IMR-90 (cell line): Measurements from ENCODE around the gene NABP1. TPM values are rescaled to one million over a fixed set of nuclear protein-coding genes. Genes with fewer than 3 reads are reported as not detected.

ENCODE experiments used
- ATAC-seq: fragments of 200-7000 bp; cut with Tn5 transposase; 2 replicates; pipeline ENCODE4 v1.9.1; 2020; ENCODE audit warnings: low read depth, mild to moderate bottlenecking, moderate library complexity
- BruUV-seq: library from RNA; stranded (reverse); fragments of 400-500 nt; replicated peaks from 2 replicates; lab custom pipeline; 2021; lab: Mats Ljungman, UMichigan
- CTCF ChIA-PET: fragments of 300-600 bp; formaldehyde crosslinking; extraction: SDS; loops from one replicate; lab custom pipeline; 2021; ENCODE audit warnings: antibody characterized with exemption; lab: Yijun Ruan, JAX
- POLR2A ChIA-PET: fragments of 300-600 bp; sonication (Branson Sonifier 250); formaldehyde crosslinking; loops from one replicate; lab custom pipeline; 2022; ENCODE audit warnings: antibody characterized with exemption; ENCODE audit not compliant: unreplicated experiment; lab: Charles Lee
- DNase-seq: peaks from one replicate; pipeline ENCODE4 v3.0.0; 2013
- H2AFZ ChIP-seq: replicated peaks from 2 replicates; pipeline ENCODE3; 2013; ENCODE audit warnings: low read length, mild to moderate bottlenecking; ENCODE audit not compliant: poor library complexity
- H2AK5ac ChIP-seq: 2 replicates; pipeline ENCODE4 v1.6.1; 2013; ENCODE audit warnings: low read depth, low read length, inconsistent platforms
- H2AK9ac ChIP-seq: replicated peaks from 2 replicates; pipeline ENCODE3; 2013; ENCODE audit warnings: mild to moderate bottlenecking, low read depth, low read length, moderate library complexity; ENCODE audit not compliant: poor library complexity
- H2BK120ac ChIP-seq: 2 replicates; pipeline ENCODE4 v1.6.1; 2013; ENCODE audit warnings: low read depth, low read length, inconsistent platforms
- H2BK15ac ChIP-seq: 3 replicates; pipeline ENCODE4 v1.6.1; 2013; ENCODE audit warnings: low read depth, low read length, inconsistent platforms
- H2BK20ac ChIP-seq: 2 replicates; pipeline ENCODE4 v1.6.1; 2013; ENCODE audit warnings: low read depth, mild to moderate bottlenecking, inconsistent platforms, low read length, moderate library complexity
- H2BK5ac ChIP-seq: 2 replicates; pipeline ENCODE4 v1.6.1; 2013; ENCODE audit warnings: mild to moderate bottlenecking, low read depth, low read length, inconsistent platforms; ENCODE audit not compliant: poor library complexity, severe bottlenecking
- H3K14ac ChIP-seq: replicated peaks from 2 replicates; pipeline ENCODE4 v1.6.1; 2013; ENCODE audit warnings: low read depth, low read length, inconsistent platforms
- H3K18ac ChIP-seq: 2 replicates; pipeline ENCODE4 v1.6.1; 2013; ENCODE audit warnings: low read depth, low read length, control low read depth
- H3K23ac ChIP-seq: 2 replicates; pipeline ENCODE4 v1.6.1; 2013; ENCODE audit warnings: low read depth, low read length, inconsistent platforms
- H3K27ac ChIP-seq: 2 replicates; pipeline ENCODE4 v1.5.1; 2013; ENCODE audit warnings: mild to moderate bottlenecking, control low read depth, low read length; ENCODE audit not compliant: insufficient read depth
- H3K27me3 ChIP-seq: 2 replicates; pipeline ENCODE4 v1.6.1; 2013; ENCODE audit warnings: low read length; ENCODE audit not compliant: control insufficient read depth, insufficient read depth
- H3K36me3 ChIP-seq: 2 replicates; pipeline ENCODE4 v1.6.1; 2013; ENCODE audit warnings: low read length, mixed read lengths; ENCODE audit not compliant: control insufficient read depth, insufficient read depth
- H3K4ac ChIP-seq: 2 replicates; pipeline ENCODE4 v1.6.1; 2013; ENCODE audit warnings: low read depth, low read length, inconsistent platforms
- H3K4me1 ChIP-seq: 2 replicates; pipeline ENCODE4 v1.6.1; 2013; ENCODE audit warnings: low read length, mixed read lengths; ENCODE audit not compliant: control insufficient read depth, insufficient read depth
- H3K4me2 ChIP-seq: 2 replicates; pipeline ENCODE4 v1.6.1; 2013; ENCODE audit warnings: low read depth, mild to moderate bottlenecking, control low read depth, low read length, moderate library complexity
- H3K4me3 ChIP-seq: 2 replicates; pipeline ENCODE4 v1.5.1; 2013; ENCODE audit warnings: low read depth, mild to moderate bottlenecking, control low read depth, low read length, moderate library complexity; ENCODE audit not compliant: insufficient read depth
- H3K56ac ChIP-seq: 2 replicates; pipeline ENCODE4 v1.6.1; 2013; ENCODE audit warnings: low read length, inconsistent platforms; ENCODE audit not compliant: insufficient read depth; ENCODE audit errors: extremely low read depth
- H3K79me1 ChIP-seq, 2 experiments: 2 replicates each; pipeline ENCODE4 v1.6.1; 2013; ENCODE audit warnings: low read length in 2 of 2, inconsistent platforms in 1 of 2, low read depth in 1 of 2
- H3K9ac ChIP-seq: 2 replicates; pipeline ENCODE4 v1.6.1; 2013; ENCODE audit warnings: low read depth, low read length, control low read depth
- H3K9me1 ChIP-seq: 2 replicates; pipeline ENCODE4 v1.6.1; 2013; ENCODE audit warnings: low read length, inconsistent platforms; ENCODE audit not compliant: insufficient read depth
- H3K9me3 ChIP-seq: 2 replicates; pipeline ENCODE4 v1.6.1; 2013; ENCODE audit warnings: low read length; ENCODE audit not compliant: control insufficient read depth, insufficient read depth
- H4K20me1 ChIP-seq: 2 replicates; pipeline ENCODE4 v1.6.1; 2013; ENCODE audit warnings: low read length, inconsistent platforms; ENCODE audit not compliant: insufficient read depth
- H4K5ac ChIP-seq: 2 replicates; pipeline ENCODE4 v1.6.1; 2013; ENCODE audit warnings: mild to moderate bottlenecking, low read depth, low read length, control low read depth
- H4K8ac ChIP-seq, 2 experiments: 2 replicates each; pipeline ENCODE4 v1.6.1; 2013; ENCODE audit warnings: low read depth in 2 of 2, low read length in 2 of 2, control low read depth in 1 of 2, inconsistent platforms in 1 of 2
- H4K91ac ChIP-seq: 2 replicates; pipeline ENCODE4 v1.6.1; 2013; ENCODE audit warnings: low read depth, low read length, inconsistent platforms; ENCODE audit not compliant: insufficient read depth
- CHD1 ChIP-seq: IDR thresholded peaks from 2 replicates; pipeline ENCODE4 v1.6.1; 2012; ENCODE audit warnings: low read depth, low read length, improper control_type of control experiment
- MAFK ChIP-seq: IDR thresholded peaks from 2 replicates; pipeline ENCODE4 v1.6.1; 2012; ENCODE audit warnings: low read depth, low read length, improper control_type of control experiment
- WGBS, 2 experiments: methylation state at CpG; one replicate each; pipeline versions ENCODE4 v1.1.5 to v1.1.7; 2013; ENCODE audit warnings: missing lambda C conversion rate in 2 of 2; ENCODE audit not compliant: insufficient read length in 1 of 2; ENCODE audit errors: extremely low coverage in 2 of 2; 5-methylcytosine and 5-hydroxymethylcytosine counted together
- dilution Hi-C: fragments of 300-500 bp; cut with HindIII; formaldehyde crosslinking; loops from one replicate; pipeline ENCODE4 v1.14.3; 2018; ENCODE audit warnings: low sequenced_read_pairs; ENCODE audit not compliant: unreplicated experiment
- in situ Hi-C: fragments of 300-500 bp; cut with MboI; formaldehyde crosslinking; loops from 3 replicates; pipeline ENCODE4 v1.14.3; 2019; ENCODE audit warnings: low sequenced_read_pairs, inconsistent platforms, mixed read lengths
- intact Hi-C: fragments of 100-400 bp; cut with micrococcal nuclease; formaldehyde crosslinking; loops from 2 replicates; pipeline ENCODE4 v1.10.0; 2022
- polyA plus RNA-seq, 3 experiments: library from polyadenylated mRNA; depleted of rRNA; stranded (reverse); fragments of >200 nt; gene quantifications; 2 replicates each; pipeline ENCODE4 v1.2.3, GENCODE V29; 2012; ENCODE audit warnings: low replicate concordance in 1 of 3
- total RNA-seq: library from RNA; depleted of rRNA; stranded (reverse); fragments of >200 nt; gene quantifications from 2 replicates; pipeline ENCODE4 v1.2.3, GENCODE V29; 2012

Gene NABP1
- total and polyA plus RNA-seq, 2 of the 4 experiments (the other 2 are of a cell fraction), result 57.7 to 73.3 TPM

GRCh38 chr2:191728750-191729624 is 51.1 kb downstream of the NABP1 start:
- Histone ChIP-seq H3K36me3 (no peaks in the 10 kb centered on the region), H3K4ac (no peak overlapping the region), H2BK15ac (no peak overlapping the region), H3K9me1 (no peaks in the 10 kb centered on the region), H3K14ac (no peak overlapping the region), H2BK120ac (no peak overlapping the region), H3K27me3 (peaks cover 13% of the 10 kb centered on the region), H3K27ac (no peak overlapping the region), H3K4me2 (no peak overlapping the region; the same call in 1 of the 2 replicates), H3K9ac (no peak overlapping the region), H3K4me3 (no peak overlapping the region), H3K18ac (no peak overlapping the region), H3K4me1 (no peaks in the 10 kb centered on the region), H2BK5ac (no peak overlapping the region), H3K79me1 (no peaks in the 10 kb centered on the region), H4K20me1 (no peaks in the 10 kb centered on the region), H4K91ac (no peak overlapping the region), H3K9me3 (no peaks in the 10 kb centered on the region), H4K5ac (no peak overlapping the region), H3K56ac (no peak overlapping the region), H4K8ac (no peak overlapping the region), H3K23ac (no peak overlapping the region), H2AK9ac (no peak overlapping the region), H2BK20ac (no peak overlapping the region), H2AK5ac (no peak overlapping the region), H2AFZ (no peak overlapping the region)
- no CpG with 5 or more reads among the region's 5 CpGs for WGBS, 2 experiments
- peak; percentile 49 for ATAC-seq
- dilution Hi-C loops (no loop called here), in situ Hi-C loops (no loop called here), intact Hi-C loops (no loop called here)
- ChIA-PET POLR2A (interaction anchor here (0.6 to 0.7 kb wide), 3 partner anchors 32 to 494 kb away, joined by 3 to 12 read pairs (median 6); no protein-coding TSS in a partner anchor), CTCF (no interaction called here)
- no peak for TF ChIP-seq CHD1
- TF ChIP-seq MAFK, result peak; percentile 83
- BruUV-seq, result no TSS peak
- DNase-seq, result peak; percentile 49
